Stimulated activated CD8-positive, alpha-beta memory T cell treated with anti-CD3 and anti-CD28 coated beads, Interleukin-7, amount 100 ng/mL, for 1 hour (primary cell): ENCODE results near the gene TRABD.

Source experiments
- DNase-seq, 2 donors: peaks; one replicate each; pipeline ENCODE4 v3.0.0-alpha.2; 2020; ENCODE audit warnings: low read depth in 2 of 2

Gene TRABD

DNA sequence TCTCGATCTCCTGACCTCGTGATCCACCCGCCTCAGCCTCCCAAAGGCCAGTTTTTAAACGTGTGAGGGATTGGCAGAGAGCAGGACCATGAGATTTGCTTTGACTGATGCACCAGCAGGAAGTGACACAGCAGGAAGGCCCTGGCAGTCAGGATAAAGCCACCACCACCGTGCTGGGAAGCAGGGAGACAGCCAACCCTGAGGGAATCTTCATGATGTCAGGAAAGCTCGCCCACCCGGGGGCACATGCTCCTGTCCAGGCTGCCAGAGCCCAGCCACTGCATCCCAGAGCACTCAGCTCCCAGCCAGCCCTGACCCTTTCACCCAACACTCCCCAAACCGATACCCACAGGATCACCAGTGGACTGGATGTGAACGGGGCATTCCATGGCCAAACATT lies 53.0 kb downstream of the TRABD start:
- DNase-seq: no peak

DNA sequence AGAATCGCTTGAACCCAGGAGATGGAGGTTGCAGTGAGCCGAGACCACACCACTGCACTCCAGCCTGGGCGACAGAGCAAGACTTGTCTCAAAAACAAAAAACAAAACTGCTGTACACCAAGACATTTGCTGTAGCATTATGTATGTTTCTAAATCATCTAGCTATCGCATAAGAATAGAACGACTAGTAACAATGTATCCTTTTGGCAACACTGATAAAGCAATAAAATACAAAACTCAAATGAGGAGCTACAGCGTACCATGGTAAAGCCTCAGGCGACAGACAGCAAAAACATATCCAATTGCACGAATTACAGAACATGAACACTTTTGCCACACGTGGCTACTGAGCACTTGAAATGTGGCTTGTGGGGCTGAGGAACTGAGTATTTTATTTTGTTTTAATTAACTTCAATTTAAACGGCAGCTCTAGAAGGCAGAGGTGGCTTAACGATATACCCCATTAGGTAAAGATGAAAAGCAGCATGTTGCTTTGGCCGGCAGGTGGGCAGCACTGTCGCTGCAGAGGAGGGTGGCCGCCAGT lies 56.8 kb downstream of the TRABD start:
- DNase-seq: no peak

DNA sequence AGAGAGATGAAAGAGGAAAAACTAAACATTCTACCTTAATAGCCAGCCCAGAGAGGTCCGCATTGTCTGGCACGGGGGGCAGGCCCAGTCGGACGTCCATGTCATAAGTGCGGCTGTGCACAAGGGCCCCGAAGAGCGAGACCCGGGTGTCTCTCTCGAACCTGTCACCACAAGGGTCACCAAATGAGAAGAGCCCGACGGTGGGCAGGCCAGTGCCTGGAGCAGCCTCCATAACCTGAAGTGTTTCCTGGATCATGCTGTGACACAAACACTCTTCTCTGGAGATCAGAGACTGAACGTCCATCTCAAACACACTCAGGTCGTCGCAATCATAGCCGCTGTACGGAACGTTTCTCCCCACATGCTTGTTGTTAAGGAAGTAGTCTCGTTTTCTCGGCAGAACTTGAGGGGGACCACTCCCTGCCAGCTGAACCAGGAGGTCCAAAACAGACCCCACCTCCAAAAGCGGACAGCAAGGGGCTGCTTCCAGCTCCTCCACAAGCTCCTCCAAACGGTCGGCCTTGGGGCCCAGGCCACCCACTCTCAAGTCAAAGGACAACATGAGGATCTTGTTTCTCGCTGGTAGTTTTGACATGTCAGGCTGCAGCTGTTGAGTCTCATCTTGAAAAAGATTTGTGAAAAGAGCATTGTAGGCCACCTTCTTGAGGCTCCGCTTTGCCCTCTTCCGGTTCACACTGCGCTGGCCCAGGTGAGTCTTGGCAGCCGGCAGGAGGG lies 58.1 kb downstream of the TRABD start:
- DNase-seq: no peak

DNA sequence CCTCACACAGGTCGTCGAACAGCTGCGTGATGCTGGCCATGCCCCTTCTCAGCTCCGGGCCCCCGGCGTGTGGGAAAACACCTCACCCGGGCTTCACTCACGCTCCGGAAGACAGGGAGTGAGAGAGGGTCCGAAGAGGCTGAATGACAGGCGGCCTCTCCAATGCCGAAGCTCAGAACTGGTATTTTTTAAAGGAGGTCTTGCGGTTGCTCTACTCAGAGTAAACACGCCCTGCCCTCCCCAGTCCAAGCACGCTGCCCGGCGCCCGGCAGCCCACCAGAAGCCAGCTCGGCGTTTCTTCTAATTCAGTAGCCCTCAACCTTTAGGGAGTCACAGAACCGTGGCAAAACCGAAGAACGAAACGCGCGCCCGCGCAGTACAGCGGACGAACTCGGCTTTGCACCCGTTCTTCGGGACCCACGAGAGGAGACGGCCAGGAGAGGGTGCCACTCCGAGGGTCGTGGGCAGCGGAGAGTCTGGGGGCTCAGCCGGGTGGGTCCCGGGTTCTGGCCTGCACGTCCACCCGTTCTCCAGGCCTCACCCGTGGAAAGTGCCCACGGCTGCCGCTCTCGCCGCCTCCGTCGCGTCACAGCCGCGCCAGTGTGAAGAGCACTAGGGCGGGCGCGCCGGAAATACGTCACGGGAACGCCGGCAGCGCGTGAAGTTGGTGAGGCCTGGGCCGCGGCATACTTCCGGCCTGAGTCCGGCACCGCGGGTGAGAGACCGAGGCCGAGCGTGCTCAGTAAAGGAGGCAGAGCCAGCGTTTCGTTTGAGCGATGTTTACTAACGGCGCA lies 58.9 kb downstream of the TRABD start, which contains the start of gene TUBGCP6:
TSS of gene TUBGCP6 (minus strand) at position 604 of the 794 bp plus-strand sequence. CDS start at position 40, 564 bp downstream.
- DNase-seq: peak; percentile 77 to 85

DNA sequence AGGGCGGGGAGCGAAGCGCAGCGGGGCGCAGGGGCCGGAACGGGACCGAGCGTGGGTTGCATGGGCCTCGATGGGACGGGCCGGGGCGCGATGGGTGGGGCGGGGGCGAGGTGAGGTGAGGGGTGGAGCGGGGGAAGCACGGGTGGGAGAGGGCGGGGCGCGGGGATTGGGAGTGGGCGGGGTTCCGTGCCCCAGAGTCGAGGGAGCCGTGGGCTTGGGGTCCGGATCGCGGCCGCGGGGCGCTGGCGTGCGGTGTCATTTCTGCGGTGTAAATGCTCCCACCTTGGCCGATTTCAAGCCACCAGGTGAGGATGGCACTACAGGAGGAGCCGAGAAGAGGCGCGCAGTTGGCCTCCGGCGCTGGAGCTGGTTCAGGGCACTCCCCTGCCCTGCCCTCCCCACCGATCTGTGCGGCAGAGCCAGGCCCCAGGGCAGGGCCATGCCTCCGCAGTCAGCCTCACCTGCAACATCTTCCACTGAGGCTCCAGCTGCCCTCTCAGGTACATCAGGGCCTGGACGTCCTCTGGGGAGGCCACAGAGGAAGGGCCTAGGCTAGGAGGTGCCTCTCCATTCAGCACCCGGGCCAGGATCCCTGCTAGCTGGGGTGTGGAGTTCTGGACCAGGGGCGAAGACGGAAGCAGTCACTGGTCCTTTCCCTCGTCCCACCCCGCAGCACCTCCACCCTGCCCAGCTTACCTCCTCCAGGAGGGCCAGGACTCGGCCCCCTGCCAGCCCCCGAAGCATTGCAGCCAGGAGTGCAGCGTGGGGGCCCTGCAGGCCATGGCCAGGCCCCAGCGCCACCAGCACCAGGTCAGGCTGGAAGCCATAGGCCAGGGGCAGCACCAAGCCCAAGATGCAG lies 59.7 kb downstream of the TRABD start:
- DNase-seq: no peak

DNA sequence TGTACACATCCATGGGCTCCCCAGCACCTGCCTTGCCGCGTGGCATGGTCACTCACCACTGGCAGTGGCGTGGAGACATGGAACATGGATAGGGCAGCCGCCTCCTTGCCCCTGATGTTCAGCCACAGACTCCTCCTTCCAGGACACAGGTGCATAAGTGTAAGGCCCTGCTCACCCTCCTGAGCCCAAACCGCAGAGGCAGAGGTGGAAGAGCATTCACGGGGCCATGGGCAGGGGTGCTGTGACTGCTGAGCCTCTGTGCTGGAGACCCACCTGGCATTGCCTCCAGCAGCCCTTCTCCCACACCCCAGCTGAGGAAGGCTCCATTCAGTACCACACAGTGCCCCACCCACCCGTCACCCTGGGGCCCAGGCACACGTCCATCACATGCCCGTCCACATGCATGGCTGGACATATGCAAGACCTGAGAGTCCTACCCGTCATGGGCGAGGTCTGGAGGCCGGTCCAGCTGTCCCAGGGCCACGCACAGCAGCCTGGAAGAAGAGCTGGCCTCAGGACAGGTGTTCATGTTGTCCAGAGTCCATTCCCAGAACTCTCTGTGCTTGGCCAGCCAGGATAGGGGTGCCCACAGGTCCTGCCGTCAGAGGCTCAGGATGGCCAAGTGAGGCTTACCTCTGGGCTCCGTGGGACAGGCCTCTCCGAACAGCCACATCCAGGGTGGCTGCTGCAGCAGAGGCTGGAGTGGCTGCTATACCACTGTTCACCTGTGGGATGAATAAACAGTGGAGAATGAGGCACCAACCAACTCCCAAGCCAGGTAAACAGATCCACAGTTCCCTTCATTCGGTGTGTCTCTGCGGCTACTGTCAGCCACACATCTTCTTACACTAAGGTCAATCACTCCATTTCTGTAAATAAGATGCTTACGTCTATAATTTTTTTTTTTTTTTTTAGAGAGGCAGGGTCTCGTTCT lies 60.8 kb downstream of the TRABD start:
- no peak for DNase-seq

DNA sequence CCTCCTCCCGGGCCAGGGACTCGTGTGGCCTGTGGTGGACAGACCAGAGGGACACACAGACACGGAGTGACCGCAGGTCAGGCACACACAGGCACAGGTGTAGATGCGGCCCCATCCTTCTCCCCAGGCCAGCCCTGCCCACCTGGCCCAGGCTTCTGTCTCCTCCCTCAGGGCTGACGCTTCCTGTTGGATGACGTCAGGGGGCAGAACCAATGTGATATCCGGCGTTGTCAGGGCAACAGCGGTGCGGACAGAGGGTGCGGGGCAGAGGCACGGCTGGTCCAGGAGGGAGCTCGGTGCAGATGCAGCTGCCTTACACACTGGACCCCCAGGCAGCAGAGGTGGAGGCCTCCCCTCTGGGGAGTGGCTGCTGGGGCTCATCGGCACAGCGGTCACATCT lies 62.0 kb downstream of the TRABD start:
- no peak for DNase-seq

DNA sequence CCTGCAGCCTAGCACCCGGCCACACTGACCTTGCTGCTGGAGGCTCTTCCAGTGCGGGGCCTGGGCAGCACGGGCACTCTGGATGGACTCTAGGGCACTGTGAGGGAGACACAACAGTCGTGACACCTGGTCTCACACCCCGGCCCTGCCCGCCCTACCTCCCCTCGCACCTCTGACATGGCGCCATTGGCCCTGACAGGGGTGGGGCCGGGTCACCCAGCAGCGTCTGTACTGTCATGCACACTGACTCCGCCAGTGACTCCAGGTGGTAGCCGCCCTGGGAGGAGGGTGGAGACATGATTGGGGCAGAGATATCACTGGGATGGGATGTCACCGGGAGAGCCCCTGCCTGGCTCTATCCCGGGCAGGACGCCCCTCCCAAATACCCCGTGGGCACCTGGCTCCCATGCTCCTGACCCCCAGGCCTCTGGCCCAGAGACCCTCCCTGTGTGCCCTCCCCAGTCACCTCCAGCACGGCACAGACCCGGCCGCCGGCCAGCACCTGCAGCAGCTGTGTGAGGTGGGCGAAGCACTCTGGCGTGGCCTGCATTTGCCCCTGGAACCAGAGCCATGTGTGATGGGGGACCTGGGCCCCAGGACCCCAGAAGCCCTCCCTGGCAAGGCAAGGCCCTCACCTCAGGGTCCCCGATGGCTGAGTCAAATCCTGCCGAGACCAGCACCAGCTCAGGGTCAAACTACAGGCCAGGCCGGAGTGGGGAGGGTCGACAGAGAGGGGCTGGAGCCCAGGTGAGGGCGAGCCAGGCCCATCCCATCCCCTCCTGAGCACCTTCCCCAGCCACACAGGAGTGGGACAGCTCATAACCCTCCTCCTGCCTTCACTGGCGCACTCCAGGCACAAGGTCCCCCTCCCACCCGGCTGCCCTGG lies 62.7 kb downstream of the TRABD start:
- no peak for DNase-seq
